Measurements from ENCODE around the gene PDCD1LG2.

The PDCD1LG2 gene

DNA sequence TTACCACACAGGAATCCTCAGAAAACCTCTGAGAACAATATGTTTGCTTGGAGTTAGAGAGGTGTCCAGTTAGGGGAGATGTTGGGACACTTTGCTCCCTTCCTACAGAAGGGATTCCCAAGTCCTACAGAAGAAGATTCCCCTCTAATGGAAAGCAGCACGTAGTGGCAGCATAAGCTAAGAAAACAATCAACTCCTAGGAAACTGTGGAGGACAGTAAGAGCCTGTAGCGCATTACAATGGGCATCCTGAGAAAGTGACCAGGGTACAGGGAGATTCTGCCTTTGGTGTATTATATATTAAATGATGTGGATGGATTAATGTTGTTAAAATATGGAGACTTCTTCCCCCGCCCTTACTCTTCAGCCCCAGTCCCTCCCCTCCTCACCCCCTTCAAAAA is 104.7 kb downstream of the PDCD1LG2 start:
- no peak for DNase-seq

DNA sequence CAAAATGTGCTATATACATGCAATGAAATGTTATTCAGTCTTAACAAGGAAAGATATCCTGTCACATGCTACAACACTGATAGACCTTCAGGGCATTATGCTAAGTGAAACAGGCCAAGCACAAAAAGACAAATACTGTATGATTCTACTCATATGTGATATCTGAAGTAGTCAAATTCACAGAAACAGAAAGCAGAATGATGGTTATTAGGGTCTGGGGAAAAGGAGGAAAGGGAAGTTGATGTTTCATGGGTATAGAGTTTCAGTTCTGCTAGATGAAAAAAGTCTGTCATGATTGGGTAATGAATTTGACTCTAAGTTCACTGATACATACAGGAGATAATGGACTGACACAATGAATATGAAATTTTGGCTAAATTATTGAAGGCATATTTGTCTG is 107.4 kb downstream of the PDCD1LG2 start:
- DNase-seq = no peak

- no peak for DNase-seq
These were observed 110.2 kb downstream of the PDCD1LG2 start for GRCh38 chr9:5620494-5620893.

Data from NCI-H510A (cell line).